Thymus (tissue), 11 donors: Measurements from ENCODE around the gene TAF1C. TPM values are rescaled to one million over a fixed set of nuclear protein-coding genes. Genes with fewer than 3 reads are reported as not detected.
"Not testable (repeated sequence)": the region's sequence is repeated elsewhere in the genome, so short reads cannot be mapped to it uniquely, and the experiment has no call there.

ENCODE experiments used
- DNase-seq, 9 donors: peaks; one replicate each; pipeline ENCODE4 v3.0.0-alpha.2; 2013; ENCODE audit warnings: low spot score in 9 of 9, low read depth in 6 of 9, missing footprints in 1 of 9
- H3K27ac ChIP-seq, 2 donors: one replicate each; pipeline ENCODE4 v1.5.1; 2013; ENCODE audit warnings: control low read depth in 1 of 2, low read depth in 1 of 2, low read length in 1 of 2, mild to moderate bottlenecking in 1 of 2, moderate library complexity in 1 of 2
- H3K27me3 ChIP-seq, 2 donors: one replicate each; pipeline ENCODE4 v1.5.1; 2013; ENCODE audit warnings: low read length in 1 of 2; ENCODE audit not compliant: control insufficient read depth in 2 of 2, insufficient read depth in 1 of 2
- H3K36me3 ChIP-seq, 2 donors: one replicate each; pipeline ENCODE4 v1.5.1; 2013; ENCODE audit warnings: low read length in 1 of 2, mild to moderate bottlenecking in 1 of 2, moderate library complexity in 1 of 2; ENCODE audit not compliant: control insufficient read depth in 2 of 2, insufficient read depth in 2 of 2
- H3K4me1 ChIP-seq, 2 donors: one replicate each; pipeline ENCODE4 v1.5.1; 2013; ENCODE audit warnings: low read length in 2 of 2; ENCODE audit not compliant: control insufficient read depth in 2 of 2, insufficient read depth in 2 of 2
- H3K4me3 ChIP-seq, 2 donors: one replicate each; pipeline ENCODE4 v1.5.1; 2013; ENCODE audit warnings: low read length in 2 of 2, control low read depth in 1 of 2, mild to moderate bottlenecking in 1 of 2
- H3K9me3 ChIP-seq, 2 donors: one replicate each; pipeline ENCODE4 v1.5.1; 2013; ENCODE audit warnings: low read length in 1 of 2, mild to moderate bottlenecking in 1 of 2; ENCODE audit not compliant: control insufficient read depth in 2 of 2, insufficient read depth in 1 of 2
- WGBS: extraction: QIAGEN DNeasy Blood & Tissue Kit; methylation state at CpG from one replicate; pipeline ENCODE4 v1.1.7; 2013; 5-methylcytosine and 5-hydroxymethylcytosine counted together
- polyA plus RNA-seq: library from polyadenylated mRNA; stranded (reverse); fragments of 200-250 nt; gene quantifications from one replicate; pipeline ENCODE4 v1.2.3, GENCODE V29; 2013
- total RNA-seq: library from RNA; stranded (reverse); fragments of 120-200 nt; gene quantifications from one replicate; pipeline ENCODE4 v1.2.4, GENCODE V29; 2013
- donor health status: healthy.

TAF1C gene
- total and polyA plus RNA-seq, 2 donors = 14.9 to 72.3 TPM

- no peaks in the 10 kb centered on the region for H3K36me3 ChIP-seq
- 94% methylated on average over 5 of the region's 5 CpGs for WGBS
- DNase-seq = no peak
Observed at GRCh38 chr16:84215531-84215930, 28.7 kb upstream of the TAF1C start.

GRCh38 chr16:84214451-84215066 lies 27.7 kb upstream of the TAF1C start:
- DNase-seq = no peak
- H3K9me3 ChIP-seq = no peaks in the 10 kb centered on the region
- no peak overlapping the region for H3K27ac ChIP-seq
- no peak overlapping the region for H3K4me3 ChIP-seq
- 91% methylated on average over 15 of the region's 15 CpGs for WGBS
- no peaks in the 10 kb centered on the region for H3K27me3 ChIP-seq
- H3K36me3 ChIP-seq = no peaks in the 10 kb centered on the region
- no peaks in the 10 kb centered on the region for H3K4me1 ChIP-seq

More at GRCh38 chr16:84215531-84215930, 28.7 kb upstream of the TAF1C start:
- Histone ChIP-seq H3K27ac (no peak overlapping the region), H3K4me1 (no peaks in the 10 kb centered on the region), H3K9me3 (no peaks in the 10 kb centered on the region), H3K4me3 (no peak overlapping the region), H3K27me3 (no peaks in the 10 kb centered on the region)

GRCh38 chr16:84212631-84213030 lies 25.8 kb upstream of the TAF1C start:
- H3K27ac ChIP-seq = no peak overlapping the region
- H3K9me3 ChIP-seq = no peaks in the 10 kb centered on the region
- DNase-seq = no peak
- no peak overlapping the region for H3K4me3 ChIP-seq
- H3K27me3 ChIP-seq = no peaks in the 10 kb centered on the region
- WGBS = 95% methylated on average over 4 of the region's 4 CpGs
- no peaks in the 10 kb centered on the region for H3K4me1 ChIP-seq
- H3K36me3 ChIP-seq = no peaks in the 10 kb centered on the region

- Histone ChIP-seq H3K9me3 (no peaks in the 10 kb centered on the region), H3K36me3 (no peaks in the 10 kb centered on the region), H3K4me3 (no peak overlapping the region), H3K27ac (no peak overlapping the region), H3K4me1 (no peaks in the 10 kb centered on the region), H3K27me3 (no peaks in the 10 kb centered on the region)
- WGBS = 71% methylated on average over 4 of the region's 4 CpGs
- DNase-seq = no peak
Observed at GRCh38 chr16:84212154-84212553, 25.3 kb upstream of the TAF1C start.

GRCh38 chr16:84209989-84210388 lies 23.1 kb upstream of the TAF1C start:
- no peak overlapping the region for H3K4me3 ChIP-seq
- no peak overlapping the region for H3K27ac ChIP-seq
- H3K36me3 ChIP-seq = no peaks in the 10 kb centered on the region
- DNase-seq = no peak
- no peaks in the 10 kb centered on the region for H3K9me3 ChIP-seq
- H3K27me3 ChIP-seq = no peaks in the 10 kb centered on the region
- 88% methylated on average over 2 of the region's 2 CpGs for WGBS
- H3K4me1 ChIP-seq = no peaks in the 10 kb centered on the region

- H3K36me3 ChIP-seq = no peaks in the 10 kb centered on the region
- 92% methylated on average over 8 of the region's 8 CpGs for WGBS
- no peaks in the 10 kb centered on the region for H3K9me3 ChIP-seq
- H3K27ac ChIP-seq = no peak overlapping the region
- H3K4me1 ChIP-seq = no peaks in the 10 kb centered on the region
- H3K27me3 ChIP-seq = no peaks in the 10 kb centered on the region
- H3K4me3 ChIP-seq = no peak overlapping the region
- no peak for DNase-seq
Observed at GRCh38 chr16:84207879-84208278, 21.0 kb upstream of the TAF1C start.

GRCh38 chr16:84207251-84207650 lies 20.4 kb upstream of the TAF1C start:
- 88% methylated on average over 6 of the region's 6 CpGs for WGBS
- Histone ChIP-seq H3K27me3 (no peaks in the 10 kb centered on the region), H3K36me3 (no peaks in the 10 kb centered on the region), H3K4me3 (no peak overlapping the region), H3K4me1 (no peaks in the 10 kb centered on the region), H3K9me3 (no peaks in the 10 kb centered on the region), H3K27ac (no peak overlapping the region)
- DNase-seq = no peak

GRCh38 chr16:84205976-84206691 lies 19.3 kb upstream of the TAF1C start:
- Histone ChIP-seq H3K4me3 (no peak overlapping the region), H3K27me3 (no peaks in the 10 kb centered on the region), H3K27ac (no peak overlapping the region), H3K4me1 (no peaks in the 10 kb centered on the region), H3K36me3 (no peaks in the 10 kb centered on the region), H3K9me3 (no peaks in the 10 kb centered on the region)
- DNase-seq = no peak
- 95% methylated on average over 18 of the region's 18 CpGs for WGBS

- not testable (repeated sequence) for H3K27ac ChIP-seq, H3K4me1 ChIP-seq, H3K9me3 ChIP-seq, H3K36me3 ChIP-seq, H3K4me3 ChIP-seq, H3K27me3 ChIP-seq, DNase-seq
- whole genome bisulfite sequencing = 97% methylated on average over 6 of the region's 6 CpGs
Observed at GRCh38 chr16:84205123-84205522, 18.3 kb upstream of the TAF1C start.
